ENCODE results near the gene CORIN.
A peak's percentile ranks its signal among the peaks of the same experiment; 100 is the strongest.

The CORIN gene

DNA sequence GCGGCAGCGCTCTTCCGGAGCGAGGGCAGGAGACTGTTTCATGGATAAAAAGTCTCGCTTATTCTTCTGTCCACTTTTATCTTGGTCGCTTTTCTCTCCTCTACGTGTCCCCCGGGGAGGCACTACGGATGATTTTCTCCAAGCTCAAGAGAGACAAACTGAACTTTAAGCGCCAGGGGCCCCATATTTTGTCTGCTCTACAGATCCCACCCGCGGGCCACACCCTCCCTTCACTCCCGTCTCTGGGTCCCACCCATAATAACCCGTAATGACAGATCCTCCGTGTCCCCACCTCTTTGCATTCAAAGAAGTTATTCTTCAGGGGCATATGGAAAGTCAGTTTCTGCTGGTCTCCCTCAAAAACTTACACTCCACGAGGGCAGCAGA lies at the start of gene CORIN:
Gene CORIN (minus strand): TSS at position 160 of the 387 bp plus-strand sequence. CDS start 118 bp downstream, at position 42.
- no peak for DNase-seq (ENCODE audit: low read depth)

GRCh38 chr4:47882228-47882627 lies 44.4 kb upstream of the CORIN start:
- DNase-seq (ENCODE audit: low read depth), result no peak

DNA sequence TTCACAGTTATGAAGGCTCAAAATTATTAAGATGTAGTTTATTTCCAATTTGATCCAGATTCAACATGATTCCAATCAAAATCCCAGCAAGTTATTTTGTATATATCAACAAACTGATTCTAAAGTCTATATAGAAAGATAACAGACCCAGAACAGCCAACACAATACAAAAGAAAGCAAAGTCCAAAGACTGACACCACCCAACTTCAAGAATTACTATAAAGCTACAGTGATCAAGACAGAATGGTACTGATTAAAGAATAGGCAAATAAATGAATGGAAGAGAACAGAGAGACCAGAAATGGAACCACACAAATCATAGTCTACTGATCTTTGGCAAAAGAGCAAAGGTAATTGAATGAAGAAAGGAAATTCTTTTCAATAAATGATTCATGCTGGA lies 41.6 kb upstream of the CORIN start:
- DNase-seq (ENCODE audit: low read depth), result no peak

GRCh38 chr4:47876784-47877546 lies 39.1 kb upstream of the CORIN start:
- no peak for DNase-seq (ENCODE audit: low read depth)

DNA sequence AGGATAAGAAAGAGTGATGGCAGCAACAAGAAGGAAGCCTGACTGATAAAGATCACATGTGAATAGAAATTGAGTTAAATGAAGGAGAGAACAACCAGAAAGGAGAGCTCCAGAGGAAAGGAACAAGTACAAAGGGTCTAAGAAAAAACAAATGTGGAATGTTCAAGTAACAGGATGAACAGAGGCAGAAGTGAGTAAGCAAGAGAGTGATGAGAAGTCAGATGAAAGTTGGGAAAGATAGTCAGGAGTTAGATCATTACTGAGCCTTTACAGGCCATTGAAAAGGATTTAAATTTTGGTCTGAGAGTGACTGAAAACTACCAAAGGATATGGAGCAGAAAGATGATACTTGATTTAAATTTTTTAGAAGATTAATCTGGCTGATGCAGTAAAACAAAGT lies 38.4 kb upstream of the CORIN start:
- no peak for DNase-seq (ENCODE audit: low read depth)

GRCh38 chr4:47873877-47874541 lies 36.1 kb upstream of the CORIN start:
- DNase-seq (ENCODE audit: low read depth), result no peak

- DNase-seq (ENCODE audit: low read depth), result no peak
These were observed 25.6 kb upstream of the CORIN start for GRCh38 chr4:47863486-47863885.

GRCh38 chr4:47862297-47862696 lies 24.4 kb upstream of the CORIN start:
- DNase-seq (ENCODE audit: low read depth), result no peak

DNA sequence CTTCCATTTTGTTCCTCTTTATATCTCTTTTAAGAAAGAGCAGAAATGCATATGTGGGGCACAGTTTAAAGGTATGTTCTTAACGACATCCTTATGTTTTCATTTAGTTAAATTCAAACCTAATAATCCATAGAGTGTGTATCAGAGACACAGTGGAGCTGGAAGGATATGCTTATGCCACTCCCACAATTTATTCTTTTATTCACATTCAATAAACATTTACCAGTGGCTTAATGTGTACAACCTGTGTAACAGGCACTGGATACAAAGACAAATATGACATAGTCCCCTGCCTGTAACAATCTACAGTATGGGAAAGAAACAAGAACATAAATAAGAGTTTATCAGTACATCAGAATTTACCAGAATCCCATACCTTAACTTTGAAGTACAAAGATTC lies 22.4 kb upstream of the CORIN start:
- DNase-seq (ENCODE audit: low read depth), result no peak

DNA sequence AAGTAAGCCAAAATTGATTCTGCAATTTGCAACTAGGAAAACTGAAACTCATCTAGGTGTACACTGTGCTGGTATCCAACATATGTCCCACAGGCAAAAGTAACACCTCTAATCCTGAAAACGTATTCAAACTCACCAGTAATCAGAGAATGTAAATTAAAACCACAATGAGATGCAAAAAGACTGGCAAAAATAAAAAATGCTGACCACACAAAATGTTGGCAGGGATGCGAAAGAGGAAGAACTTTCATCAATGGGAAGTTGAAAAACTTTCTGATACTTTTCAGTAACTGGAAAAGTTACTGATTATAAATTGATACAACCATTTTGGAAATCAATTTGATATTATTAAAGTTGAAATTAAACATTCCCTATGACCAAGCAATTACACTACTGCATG lies 20.1 kb upstream of the CORIN start:
- no peak for DNase-seq (ENCODE audit: low read depth)

DNA sequence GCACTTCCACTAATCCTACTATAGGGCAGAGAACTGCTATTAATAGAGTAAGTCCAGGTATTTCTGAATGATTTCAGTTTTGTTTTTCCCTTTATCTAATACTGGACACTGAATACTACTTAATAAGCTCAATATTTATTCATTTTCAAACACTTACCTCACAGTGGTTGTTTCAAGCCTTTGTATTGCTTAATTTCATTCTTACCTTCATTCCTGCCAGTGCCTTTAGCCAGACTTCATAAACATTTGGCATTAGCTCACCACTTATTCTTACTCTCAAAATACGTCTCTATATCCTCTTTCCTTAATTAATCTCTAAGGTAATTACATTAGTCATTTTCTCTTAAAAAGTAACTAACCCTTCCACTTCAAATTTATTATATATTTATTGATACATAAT lies 18.8 kb upstream of the CORIN start:
- DNase-seq (ENCODE audit: low read depth), result no peak

DNA sequence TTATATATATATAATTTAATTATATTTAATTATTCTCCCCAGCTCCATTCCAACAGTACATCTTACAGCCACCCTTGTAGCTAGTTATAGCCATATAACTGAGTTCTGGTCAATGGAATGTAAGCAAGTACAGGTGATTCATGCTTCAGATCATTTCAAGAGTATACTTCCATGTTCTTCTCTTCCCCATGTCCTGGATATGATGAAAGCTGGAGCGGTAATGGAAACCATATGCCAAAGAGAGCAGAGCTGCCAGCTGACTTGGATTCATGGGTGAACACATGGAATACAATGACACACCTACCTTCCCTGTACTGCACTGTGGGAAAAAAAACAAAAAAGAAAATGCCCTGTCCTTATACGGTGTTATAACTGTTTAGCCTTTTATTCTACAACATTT lies 17.5 kb upstream of the CORIN start:
- DNase-seq (ENCODE audit: low read depth), result no peak

DNA sequence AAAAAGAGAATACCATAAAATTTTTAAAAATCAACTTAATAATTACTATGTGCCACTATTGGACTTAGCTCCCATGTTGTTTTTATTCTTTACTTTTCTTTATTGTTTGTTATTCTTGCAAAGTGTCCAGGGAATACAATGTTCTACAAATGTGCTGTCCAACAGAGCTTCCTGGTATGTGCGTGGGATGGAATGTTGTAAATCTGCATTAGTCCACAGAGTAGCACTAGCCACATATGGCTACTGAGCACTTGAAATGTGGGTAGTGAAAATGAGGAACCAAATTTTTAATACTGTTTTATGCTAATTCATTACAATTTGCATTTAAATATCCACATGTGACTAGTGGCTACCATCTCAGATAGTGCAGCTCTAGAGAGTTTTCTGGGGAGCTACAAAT lies 14.3 kb upstream of the CORIN start:
- no peak for DNase-seq (ENCODE audit: low read depth)

GRCh38 chr4:47849466-47849865 lies 11.6 kb upstream of the CORIN start:
- DNase-seq (ENCODE audit: low read depth), result no peak

GRCh38 chr4:47848041-47848440 lies 10.2 kb upstream of the CORIN start:
- DNase-seq (ENCODE audit: low read depth), result no peak

- no peak for DNase-seq (ENCODE audit: low read depth)
These were observed 5.1 kb upstream of the CORIN start for GRCh38 chr4:47842985-47843384.

GRCh38 chr4:47840291-47840690 lies 2.4 kb upstream of the CORIN start:
- no peak for DNase-seq (ENCODE audit: low read depth)

DNA sequence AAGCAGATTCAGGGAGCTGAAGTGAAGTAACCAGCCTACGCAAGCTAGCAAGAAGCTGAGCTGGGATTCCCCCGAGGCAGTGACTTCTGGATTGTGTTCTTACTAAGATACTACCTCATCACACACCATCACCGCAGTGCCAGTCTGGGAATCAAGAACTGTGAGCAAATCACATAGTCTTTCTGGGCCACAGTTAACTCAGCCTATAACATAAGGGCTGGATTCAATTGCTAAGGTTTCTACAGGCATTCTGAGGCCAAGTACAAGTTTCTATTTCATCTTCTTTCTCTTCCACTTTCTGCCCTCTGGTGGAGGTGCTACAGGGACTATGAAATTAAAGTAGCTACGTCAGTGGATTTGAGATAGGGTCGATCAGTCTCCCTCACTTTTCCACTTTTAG lies 1.4 kb upstream of the CORIN start:
- DNase-seq (ENCODE audit: low read depth), result peak; percentile 52

DNA sequence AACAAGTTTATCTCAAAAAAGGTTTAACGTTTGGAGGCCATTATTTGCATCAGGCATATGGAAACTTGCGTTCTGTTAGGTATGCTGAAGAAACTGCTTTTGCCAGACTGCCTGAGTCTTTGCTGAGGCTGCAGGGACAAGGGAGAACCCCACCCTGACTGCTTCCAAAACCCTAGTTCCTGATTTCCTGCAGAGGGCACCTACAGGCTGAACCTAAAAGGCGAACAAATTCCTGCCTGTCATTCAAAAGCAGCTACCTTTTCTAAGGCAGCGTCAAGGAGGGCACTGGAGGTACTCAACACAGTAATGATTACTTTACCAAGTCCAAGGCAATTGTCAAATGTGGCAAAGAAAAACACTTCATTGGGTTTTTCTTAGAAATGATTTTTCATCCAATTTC lies 578 bp upstream of the CORIN start:
- no peak for DNase-seq (ENCODE audit: low read depth)

DNA sequence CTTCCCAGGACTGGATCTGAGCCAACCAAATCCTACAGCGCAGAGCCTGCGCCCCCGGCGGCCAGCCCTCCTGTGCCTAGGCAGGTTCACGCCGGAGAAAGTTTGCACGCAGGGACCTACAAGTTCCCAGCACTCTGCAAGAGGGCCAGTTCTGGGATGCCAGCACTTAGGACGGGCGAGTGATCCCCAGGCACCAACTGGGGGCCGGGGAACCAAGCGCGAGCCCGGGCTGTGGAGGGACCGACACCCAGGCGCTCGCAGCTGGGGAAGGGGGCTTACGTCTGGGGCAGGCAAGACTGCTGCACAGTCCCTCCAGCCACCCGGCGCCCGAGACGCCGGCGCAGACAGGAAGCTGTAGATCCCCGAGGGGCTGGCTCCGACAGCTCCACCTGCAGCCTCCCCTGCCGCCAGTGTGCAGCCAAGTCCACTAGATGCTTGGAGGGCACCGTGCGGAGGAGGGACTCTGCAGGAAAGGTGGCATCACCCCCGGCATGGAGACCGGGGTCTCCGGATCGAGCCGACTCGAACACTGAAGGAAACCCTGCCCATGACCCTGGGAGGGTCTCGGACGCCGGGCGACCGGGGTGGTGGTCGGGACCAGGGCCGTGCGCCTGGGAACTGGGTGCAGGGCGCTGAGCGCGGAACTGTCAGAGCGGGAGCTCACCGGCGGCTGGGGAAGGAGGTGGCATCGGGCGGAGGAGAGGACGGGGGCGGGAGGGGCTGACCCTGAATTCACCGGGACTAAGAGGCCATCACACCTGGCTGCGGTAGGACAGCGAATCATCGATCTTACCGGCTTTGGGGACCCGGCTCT lies 566 bp downstream of the CORIN start:
- peak; percentile 42 for DNase-seq (ENCODE audit: low read depth)

- peak; percentile 50 for DNase-seq (ENCODE audit: low read depth)
These were observed 1.2 kb downstream of the CORIN start for GRCh38 chr4:47836641-47837093.

DNA sequence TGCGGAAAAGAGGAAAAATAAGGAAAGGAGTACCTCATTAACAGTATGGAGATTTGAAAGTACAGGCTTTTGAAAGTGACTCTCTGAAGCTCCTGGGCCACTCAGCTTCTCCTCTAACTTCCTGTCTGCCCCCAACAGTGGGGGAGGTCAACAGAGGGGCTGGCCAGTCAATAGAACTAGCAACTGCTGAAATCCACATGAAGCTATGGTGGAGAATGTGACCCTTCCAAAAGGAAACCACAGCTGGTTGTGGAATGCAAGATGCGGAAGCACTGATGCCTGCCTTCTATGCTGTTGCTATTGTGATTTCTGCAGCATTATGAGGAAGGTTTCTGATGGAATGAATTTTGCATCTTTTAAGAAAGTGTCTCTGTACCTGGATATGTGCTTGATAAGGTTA lies 2.4 kb downstream of the CORIN start:
- no peak for DNase-seq (ENCODE audit: low read depth)

Data from activated T-cell treated with anti-CD3 and anti-CD28 coated beads for 48 hours (primary cell).